Measurements from ENCODE around the gene MBL2. TPM values are rescaled to one million over a fixed set of nuclear protein-coding genes. Genes with fewer than 3 reads are reported as not detected.

Gene MBL2
- total RNA-seq, 1 donor from 2014 or later, result not detected

- no peak for DNase-seq (ENCODE audit: missing footprints)
- intact Hi-C loops (cut with DNase I), result no loop called here
- ATAC-seq, result no peak
Measured at GRCh38 chr10:52775132-52775647, 2.6 kb upstream of the MBL2 start.

GRCh38 chr10:52774600-52775106 lies 2.1 kb upstream of the MBL2 start:
- DNase-seq (ENCODE audit: missing footprints) (no peak), ATAC-seq (no peak)
- intact Hi-C loops (cut with DNase I), result no loop called here

GRCh38 chr10:52774182-52774581 lies 1.6 kb upstream of the MBL2 start:
- intact Hi-C loops (cut with DNase I), result no loop called here
- no peak for DNase-seq (ENCODE audit: missing footprints)
- no peak for ATAC-seq

- intact Hi-C loops (cut with DNase I), result no loop called here
- ATAC-seq (no peak), DNase-seq (ENCODE audit: missing footprints) (no peak)
Measured at GRCh38 chr10:52771534-52772445, 794 bp downstream of the MBL2 start.

- intact Hi-C loops (cut with DNase I), result no loop called here
- ATAC-seq, result no peak
Measured at GRCh38 chr10:52770904-52771303, 1.7 kb downstream of the MBL2 start.

GRCh38 chr10:52769966-52770365 lies 2.6 kb downstream of the MBL2 start:
- intact Hi-C loops (cut with DNase I), result no loop called here
- ATAC-seq (no peak), DNase-seq (ENCODE audit: missing footprints) (no peak)

More at GRCh38 chr10:52770904-52771303, 1.7 kb downstream of the MBL2 start:
- no peak for DNase-seq (ENCODE audit: missing footprints)

GRCh38 chr10:52768001-52768532 lies 4.5 kb downstream of the MBL2 start:
- ATAC-seq, result no peak
- no peak for DNase-seq (ENCODE audit: missing footprints)
- intact Hi-C loops (cut with DNase I), result no loop called here

GRCh38 chr10:52762088-52762487 lies 10.5 kb downstream of the MBL2 start:
- ATAC-seq (no peak), DNase-seq (ENCODE audit: missing footprints) (no peak)
- intact Hi-C loops (cut with DNase I), result no loop called here

GRCh38 chr10:52759154-52759553 lies 13.4 kb downstream of the MBL2 start:
- intact Hi-C loops (cut with DNase I), result no loop called here
- ATAC-seq (peak; percentile 58), DNase-seq (ENCODE audit: missing footprints) (no peak)

GRCh38 chr10:52758406-52758805 lies 14.2 kb downstream of the MBL2 start:
- ATAC-seq (no peak), DNase-seq (ENCODE audit: missing footprints) (no peak)
- intact Hi-C loops (cut with DNase I), result no loop called here

- DNase-seq (ENCODE audit: missing footprints) (no peak), ATAC-seq (no peak)
- intact Hi-C loops (cut with DNase I), result no loop called here
Measured at GRCh38 chr10:52757773-52758172, 14.8 kb downstream of the MBL2 start.

GRCh38 chr10:52756966-52757365 lies 15.6 kb downstream of the MBL2 start:
- DNase-seq (ENCODE audit: missing footprints), result no peak
- ATAC-seq, result no peak
- intact Hi-C loops (cut with DNase I), result no loop called here

GRCh38 chr10:52756295-52756694 lies 16.3 kb downstream of the MBL2 start:
- no peak for ATAC-seq
- DNase-seq (ENCODE audit: missing footprints), result no peak
- intact Hi-C loops (cut with DNase I), result no loop called here

- intact Hi-C loops (cut with DNase I), result no loop called here
- DNase-seq (ENCODE audit: missing footprints), result no peak
- ATAC-seq, result peak; percentile 37
Measured at GRCh38 chr10:52755297-52756062, 17.1 kb downstream of the MBL2 start.

GRCh38 chr10:52752801-52753445 lies 19.7 kb downstream of the MBL2 start:
- ATAC-seq, result no peak
- DNase-seq (ENCODE audit: missing footprints), result no peak
- intact Hi-C loops (cut with DNase I), result no loop called here

GRCh38 chr10:52752261-52752660 lies 20.3 kb downstream of the MBL2 start:
- ATAC-seq, result no peak
- intact Hi-C loops (cut with DNase I), result no loop called here

GRCh38 chr10:52751337-52751736 lies 21.2 kb downstream of the MBL2 start:
- no peak for ATAC-seq
- intact Hi-C loops (cut with DNase I), result no loop called here

More at GRCh38 chr10:52752261-52752660, 20.3 kb downstream of the MBL2 start:
- DNase-seq (ENCODE audit: missing footprints), result no peak

GRCh38 chr10:52750629-52751028 lies 22.0 kb downstream of the MBL2 start:
- ATAC-seq (no peak), DNase-seq (ENCODE audit: missing footprints) (no peak)

More at GRCh38 chr10:52751337-52751736, 21.2 kb downstream of the MBL2 start:
- DNase-seq (ENCODE audit: missing footprints), result no peak

GRCh38 chr10:52747694-52748093 lies 24.9 kb downstream of the MBL2 start:
- ATAC-seq (no peak), DNase-seq (ENCODE audit: missing footprints) (no peak)
- intact Hi-C loops (cut with DNase I), result no loop called here

More at GRCh38 chr10:52750629-52751028, 22.0 kb downstream of the MBL2 start:
- intact Hi-C loops (cut with DNase I), result no loop called here
